ENCODE measurements around the gene ATRAID.

Gene ATRAID

DNA sequence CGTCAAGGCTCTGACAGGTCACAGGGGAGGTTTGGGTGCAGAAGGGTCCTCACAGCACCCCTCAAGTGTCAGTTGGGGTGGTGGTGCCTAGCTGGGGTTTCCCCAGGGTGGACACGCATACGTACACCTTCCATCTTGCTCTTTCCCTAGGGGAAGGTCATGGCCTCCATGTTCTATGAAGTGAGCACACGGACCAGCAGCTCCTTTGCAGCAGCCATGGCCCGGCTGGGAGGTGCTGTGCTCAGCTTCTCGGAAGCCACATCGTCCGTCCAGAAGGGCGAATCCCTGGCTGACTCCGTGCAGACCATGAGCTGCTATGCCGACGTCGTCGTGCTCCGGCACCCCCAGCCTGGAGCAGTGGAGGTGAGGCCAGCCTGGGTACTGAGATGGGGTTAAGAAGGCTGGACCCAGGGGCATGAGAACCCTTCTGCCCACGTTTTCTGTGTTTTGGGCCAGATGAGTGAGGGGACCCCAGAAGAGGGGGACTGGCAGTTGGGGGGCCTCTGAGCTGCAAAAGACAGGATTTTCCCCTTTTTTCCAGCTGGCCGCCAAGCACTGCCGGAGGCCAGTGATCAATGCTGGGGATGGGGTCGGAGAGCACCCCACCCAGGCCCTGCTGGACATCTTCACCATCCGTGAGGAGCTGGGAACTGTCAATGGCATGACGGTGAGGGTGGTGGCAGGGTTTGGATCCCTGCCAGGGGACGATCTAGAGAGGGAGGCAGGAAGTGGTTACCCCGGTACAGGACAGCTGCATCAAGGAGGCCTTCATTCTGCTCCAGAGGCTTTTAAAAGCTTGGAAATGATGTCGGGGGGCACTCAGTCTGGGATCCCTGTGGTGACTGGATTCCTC is 30.1 kb downstream of the ATRAID start:
- peak in 2 of 3 donors; percentile 31 for DNase-seq
- Histone ChIP-seq H3K4me3 (ENCODE audit: control insufficient read depth in 1 of 7, extremely low read depth in 1 of 7, insufficient read depth in 4 of 7, low read depth in 2 of 7, low read length in 6 of 7) (no peak overlapping the region), H3K9me3 (ENCODE audit: control extremely low read depth in 1 of 5, control insufficient read depth in 4 of 5, insufficient read depth in 2 of 5, low read depth in 1 of 5, low read length in 4 of 5) (no peaks in the 10 kb centered on the region), H3K27me3 (replicated peaks in 2 of 5; ENCODE audit: control insufficient read depth in 4 of 5, insufficient read depth in 5 of 5, low read length in 4 of 5) (no peaks in the 10 kb centered on the region), H3K4me1 (ENCODE audit: control extremely low read depth in 1 of 4, control insufficient read depth in 4 of 4, insufficient read depth in 4 of 4, low read length in 3 of 4) (peaks cover 0 to 6% (median 4%) of the 10 kb centered on the region in 4 experiments), H3K27ac (ENCODE audit: insufficient read depth in 1 of 2, low read depth in 1 of 2, low read length in 2 of 2, poor library complexity in 1 of 2, severe bottlenecking in 2 of 2) (no peak overlapping the region), H3K36me3 (ENCODE audit: control insufficient read depth in 4 of 4, insufficient read depth in 4 of 4, low read length in 3 of 4) (peaks cover 2 to 77% (median 68%) of the 10 kb centered on the region in 4 experiments)
- ChIA-PET POLR2A (no interaction called here), CTCF (interaction anchor here (0.7 to 2.4 kb wide), 10 partner anchors 7 to 379 kb away, joined by 3 to 7 read pairs (median 4); no protein-coding TSS in a partner anchor)
- WGBS (ENCODE audit: insufficient coverage): 81% methylated on average over 24 of the region's 24 CpGs

DNA sequence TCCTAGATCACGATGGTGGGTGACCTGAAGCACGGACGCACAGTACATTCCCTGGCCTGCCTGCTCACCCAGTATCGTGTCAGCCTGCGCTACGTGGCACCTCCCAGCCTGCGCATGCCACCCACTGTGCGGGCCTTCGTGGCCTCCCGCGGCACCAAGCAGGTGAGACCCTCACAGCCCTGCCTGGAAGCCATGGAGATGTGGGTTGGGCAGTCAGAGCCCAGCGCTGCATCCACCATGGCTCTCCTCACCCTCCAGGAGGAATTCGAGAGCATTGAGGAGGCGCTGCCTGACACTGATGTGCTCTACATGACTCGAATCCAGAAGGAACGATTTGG is 30.7 kb downstream of the ATRAID start:
- ChIA-PET CTCF (interaction anchor here (0.7 to 2.2 kb wide), 8 partner anchors 16 to 379 kb away, joined by 3 to 6 read pairs (median 4); no protein-coding TSS in a partner anchor), POLR2A (no interaction called here)
- Histone ChIP-seq H3K4me1 (ENCODE audit: control extremely low read depth in 1 of 4, control insufficient read depth in 4 of 4, insufficient read depth in 4 of 4, low read length in 3 of 4) (peaks cover 0 to 6% (median 4%) of the 10 kb centered on the region in 4 experiments), H3K27ac (ENCODE audit: insufficient read depth in 1 of 2, low read depth in 1 of 2, low read length in 2 of 2, poor library complexity in 1 of 2, severe bottlenecking in 2 of 2) (no peak overlapping the region), H3K27me3 (replicated peaks in 2 of 5; ENCODE audit: control insufficient read depth in 4 of 5, insufficient read depth in 5 of 5, low read length in 4 of 5) (no peaks in the 10 kb centered on the region), H3K36me3 (ENCODE audit: control insufficient read depth in 4 of 4, insufficient read depth in 4 of 4, low read length in 3 of 4) (peaks cover 2 to 73% (median 63%) of the 10 kb centered on the region in 4 experiments), H3K4me3 (ENCODE audit: control insufficient read depth in 1 of 7, extremely low read depth in 1 of 7, insufficient read depth in 4 of 7, low read depth in 2 of 7, low read length in 6 of 7) (no peak overlapping the region), H3K9me3 (ENCODE audit: control extremely low read depth in 1 of 5, control insufficient read depth in 4 of 5, insufficient read depth in 2 of 5, low read depth in 1 of 5, low read length in 4 of 5) (no peaks in the 10 kb centered on the region)
- 95% methylated on average over 16 of the region's 16 CpGs for WGBS (ENCODE audit: insufficient coverage)
- DNase-seq: no peak

DNA sequence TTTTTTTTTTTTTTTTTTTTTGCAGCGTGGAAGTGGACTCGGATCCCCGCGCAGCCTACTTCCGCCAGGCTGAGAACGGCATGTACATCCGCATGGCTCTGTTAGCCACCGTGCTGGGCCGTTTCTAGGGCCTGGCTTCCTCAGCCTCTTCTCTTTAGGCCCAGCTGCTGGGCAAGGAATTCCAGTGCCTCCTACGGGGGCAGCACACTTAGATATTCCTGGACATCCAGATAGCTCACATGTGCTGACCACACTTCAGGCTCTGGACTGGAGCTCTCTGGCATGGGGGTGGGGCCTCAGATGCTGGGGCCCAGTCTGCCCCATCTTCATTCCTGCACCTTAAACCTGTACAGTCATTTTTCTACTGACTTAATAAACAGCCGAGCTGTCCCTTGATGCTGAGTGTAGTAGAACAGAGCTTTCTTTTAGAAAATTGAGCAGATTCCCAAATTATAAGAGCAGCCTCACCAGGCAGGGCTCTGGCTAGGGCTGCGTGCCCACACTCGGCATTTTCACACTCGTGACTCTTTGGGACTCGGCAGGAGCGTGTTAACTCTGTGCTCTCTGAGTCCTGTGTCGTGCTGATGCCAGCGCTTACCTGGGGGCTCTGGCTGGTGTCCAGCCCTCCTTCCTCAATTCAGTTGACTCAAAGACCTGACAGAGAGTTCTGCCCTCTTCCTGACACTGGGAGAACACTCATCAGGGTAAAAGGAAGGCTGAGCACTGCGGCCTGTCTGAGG is 31.7 kb downstream of the ATRAID start:
- Histone ChIP-seq H3K36me3 (ENCODE audit: control insufficient read depth in 4 of 4, insufficient read depth in 4 of 4, low read length in 3 of 4) (peaks cover 2 to 63% (median 53%) of the 10 kb centered on the region in 4 experiments), H3K4me1 (ENCODE audit: control extremely low read depth in 1 of 4, control insufficient read depth in 4 of 4, insufficient read depth in 4 of 4, low read length in 3 of 4) (peaks cover 0 to 6% (median 4%) of the 10 kb centered on the region in 4 experiments)
- POLR2A ChIA-PET: no interaction called here

DNA sequence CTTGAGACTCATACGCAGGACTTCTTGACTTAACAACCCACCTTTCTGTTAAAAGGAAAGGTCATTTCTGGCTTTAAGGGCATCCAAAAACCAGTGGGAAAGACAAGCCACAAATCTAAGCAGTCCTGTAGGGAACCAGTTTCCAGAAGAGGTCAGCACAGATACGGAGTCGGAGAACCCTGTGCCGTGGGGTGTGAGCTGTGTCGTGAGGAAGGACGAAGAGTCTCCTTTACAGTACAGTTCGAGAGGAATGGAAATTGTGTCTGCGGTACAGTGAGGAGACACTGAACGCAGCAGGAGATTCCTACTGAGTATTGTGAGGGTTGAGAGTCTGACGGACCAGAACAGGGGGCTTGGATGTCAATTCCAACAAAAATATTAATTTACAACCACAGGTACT is 33.3 kb downstream of the ATRAID start:
- H3K36me3 ChIP-seq (ENCODE audit: control insufficient read depth in 4 of 4, insufficient read depth in 4 of 4, low read length in 3 of 4): peaks cover 2 to 49% (median 41%) of the 10 kb centered on the region in 4 experiments
- H3K4me1 ChIP-seq (ENCODE audit: control extremely low read depth in 1 of 4, control insufficient read depth in 4 of 4, insufficient read depth in 4 of 4, low read length in 3 of 4): peaks cover 0 to 8% (median 5%) of the 10 kb centered on the region in 4 experiments
- ChIA-PET CTCF (interaction anchor here (1.2 to 2.3 kb wide), 2 partner anchors 13 to 58 kb away, joined by 3 to 5 read pairs; no protein-coding TSS in a partner anchor), POLR2A (interaction anchor here (0.6 kb wide), 1 partner anchor 245 kb away, joined by 3 read pairs; no protein-coding TSS in a partner anchor)
- no peak overlapping the region for H3K4me3 ChIP-seq (ENCODE audit: control insufficient read depth in 1 of 7, extremely low read depth in 1 of 7, insufficient read depth in 4 of 7, low read depth in 2 of 7, low read length in 6 of 7)
- H3K27ac ChIP-seq (ENCODE audit: insufficient read depth in 1 of 2, low read depth in 1 of 2, low read length in 2 of 2, poor library complexity in 1 of 2, severe bottlenecking in 2 of 2): no peak overlapping the region
- H3K9me3 ChIP-seq (ENCODE audit: control extremely low read depth in 1 of 5, control insufficient read depth in 4 of 5, insufficient read depth in 2 of 5, low read depth in 1 of 5, low read length in 4 of 5): no peaks in the 10 kb centered on the region
- no peak for DNase-seq
- no peaks in the 10 kb centered on the region for H3K27me3 ChIP-seq (replicated peaks in 2 of 5; ENCODE audit: control insufficient read depth in 4 of 5, insufficient read depth in 5 of 5, low read length in 4 of 5)
- 94% methylated on average over 8 of the region's 10 CpGs for WGBS (ENCODE audit: insufficient coverage)

More for the DNA sequence above, 31.7 kb downstream of the ATRAID start:
- H3K27me3 ChIP-seq (replicated peaks in 2 of 5; ENCODE audit: control insufficient read depth in 4 of 5, insufficient read depth in 5 of 5, low read length in 4 of 5): no peaks in the 10 kb centered on the region
- 98% methylated on average over 17 of the region's 19 CpGs for WGBS (ENCODE audit: insufficient coverage)
- H3K9me3 ChIP-seq (ENCODE audit: control extremely low read depth in 1 of 5, control insufficient read depth in 4 of 5, insufficient read depth in 2 of 5, low read depth in 1 of 5, low read length in 4 of 5): no peaks in the 10 kb centered on the region
- no peak overlapping the region for H3K27ac ChIP-seq (ENCODE audit: insufficient read depth in 1 of 2, low read depth in 1 of 2, low read length in 2 of 2, poor library complexity in 1 of 2, severe bottlenecking in 2 of 2)
- no peak for DNase-seq
- no peak overlapping the region for H3K4me3 ChIP-seq (ENCODE audit: control insufficient read depth in 1 of 7, extremely low read depth in 1 of 7, insufficient read depth in 4 of 7, low read depth in 2 of 7, low read length in 6 of 7)
- CTCF ChIA-PET: interaction anchor here (0.8 to 2.2 kb wide), 4 partner anchors 17 to 56 kb away, joined by 3 to 5 read pairs (median 4); no protein-coding TSS in a partner anchor

DNA sequence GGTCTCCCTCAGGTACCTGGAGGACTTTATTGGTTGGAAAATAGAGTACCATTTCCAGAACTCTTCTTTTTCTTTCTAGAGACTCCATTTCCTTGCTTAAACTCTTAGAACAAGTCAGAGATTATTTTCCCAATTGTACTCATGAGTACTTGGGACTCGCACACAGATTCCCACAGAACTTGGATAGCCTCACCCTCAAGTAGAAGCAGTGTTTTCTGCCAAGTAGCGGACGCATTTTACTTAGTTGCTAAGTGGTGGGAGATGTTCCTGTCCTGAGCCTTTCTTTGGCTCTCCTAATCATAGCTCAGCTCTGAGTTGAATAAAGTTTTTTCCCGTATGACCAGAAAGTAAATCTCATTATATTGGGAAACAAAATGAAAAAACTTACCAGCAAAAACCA is 33.8 kb downstream of the ATRAID start:
- Histone ChIP-seq H3K27me3 (replicated peaks in 2 of 5; ENCODE audit: control insufficient read depth in 4 of 5, insufficient read depth in 5 of 5, low read length in 4 of 5) (no peaks in the 10 kb centered on the region), H3K36me3 (ENCODE audit: control insufficient read depth in 4 of 4, insufficient read depth in 4 of 4, low read length in 3 of 4) (peaks cover 2 to 44% (median 36%) of the 10 kb centered on the region in 4 experiments), H3K4me3 (ENCODE audit: control insufficient read depth in 1 of 7, extremely low read depth in 1 of 7, insufficient read depth in 4 of 7, low read depth in 2 of 7, low read length in 6 of 7) (no peak overlapping the region), H3K27ac (ENCODE audit: insufficient read depth in 1 of 2, low read depth in 1 of 2, low read length in 2 of 2, poor library complexity in 1 of 2, severe bottlenecking in 2 of 2) (no peak overlapping the region), H3K4me1 (ENCODE audit: control extremely low read depth in 1 of 4, control insufficient read depth in 4 of 4, insufficient read depth in 4 of 4, low read length in 3 of 4) (peaks cover 0 to 11% (median 7%) of the 10 kb centered on the region in 4 experiments), H3K9me3 (ENCODE audit: control extremely low read depth in 1 of 5, control insufficient read depth in 4 of 5, insufficient read depth in 2 of 5, low read depth in 1 of 5, low read length in 4 of 5) (no peaks in the 10 kb centered on the region)
- ChIA-PET CTCF (interaction anchor here (1.0 to 2.3 kb wide), 3 partner anchors 18 to 57 kb away, joined by 4 to 5 read pairs (median 5); no protein-coding TSS in a partner anchor), POLR2A (no interaction called here)
- DNase-seq: no peak
- WGBS (ENCODE audit: insufficient coverage): 100% methylated on average over 1 of the region's 4 CpGs

DNA sequence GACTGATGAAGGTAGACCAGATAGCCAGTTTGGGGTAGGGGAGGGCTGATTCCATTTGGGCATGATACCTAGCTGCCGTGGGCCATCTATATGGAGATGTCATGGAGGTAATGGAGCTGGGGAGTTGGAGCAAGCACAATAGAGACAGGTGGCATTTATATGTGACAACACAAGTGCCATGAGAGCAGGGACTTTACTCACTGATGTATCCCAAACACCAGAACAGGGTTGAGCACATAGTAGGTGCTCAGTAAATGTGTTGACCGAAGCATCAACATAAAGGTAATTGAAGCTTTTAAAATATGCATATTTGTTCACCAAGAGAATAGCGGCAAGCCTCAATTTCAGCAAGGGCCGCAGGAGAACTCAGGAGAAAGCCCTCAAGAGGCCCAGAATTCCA is 36.1 kb downstream of the ATRAID start:
- POLR2A ChIA-PET: no interaction called here

More for the DNA sequence above, 36.1 kb downstream of the ATRAID start:
- DNase-seq: no peak
- Histone ChIP-seq H3K4me3 (ENCODE audit: control insufficient read depth in 1 of 7, extremely low read depth in 1 of 7, insufficient read depth in 4 of 7, low read depth in 2 of 7, low read length in 6 of 7) (no peak overlapping the region), H3K9me3 (ENCODE audit: control extremely low read depth in 1 of 5, control insufficient read depth in 4 of 5, insufficient read depth in 2 of 5, low read depth in 1 of 5, low read length in 4 of 5) (no peaks in the 10 kb centered on the region), H3K27ac (ENCODE audit: insufficient read depth in 1 of 2, low read depth in 1 of 2, low read length in 2 of 2, poor library complexity in 1 of 2, severe bottlenecking in 2 of 2) (no peak overlapping the region), H3K27me3 (replicated peaks in 2 of 5; ENCODE audit: control insufficient read depth in 4 of 5, insufficient read depth in 5 of 5, low read length in 4 of 5) (no peaks in the 10 kb centered on the region), H3K4me1 (ENCODE audit: control extremely low read depth in 1 of 4, control insufficient read depth in 4 of 4, insufficient read depth in 4 of 4, low read length in 3 of 4) (peaks cover 0 to 7% (median 1%) of the 10 kb centered on the region in 4 experiments), H3K36me3 (ENCODE audit: control insufficient read depth in 4 of 4, insufficient read depth in 4 of 4, low read length in 3 of 4) (peaks cover 0 to 21% (median 17%) of the 10 kb centered on the region in 4 experiments)
- CTCF ChIA-PET: interaction anchor here (1.5 to 7.0 kb wide), 7 partner anchors 9 to 56 kb away, joined by 3 to 90 read pairs (median 6); partner anchors contain the start of gene TRIM54
- 97% methylated on average over 3 of the region's 4 CpGs for WGBS (ENCODE audit: insufficient coverage)

Data from common myeloid progenitor, CD34-positive (primary cell).